Kidney (tissue), 14 donors: ENCODE measurements around the gene CD72. TPM values are rescaled to one million over a fixed set of nuclear protein-coding genes. Genes with fewer than 3 reads are reported as not detected.

Experiments
- DNase-seq, 5 donors: peaks; one replicate each; pipeline ENCODE4 v3.0.0-alpha.2; 2013 to 2020
- FAIRE-seq: peaks from 2 replicates; lab custom pipeline; 2012; peaks lifted over from hg19 to GRCh38; lab: Jason Lieb, UNC
- H3K27ac ChIP-seq, 2 donors: one replicate each; pipeline ENCODE4 v1.7.0; 2013; ENCODE audit warnings: low read depth in 2 of 2, low read length in 2 of 2, inconsistent platforms in 1 of 2
- H3K27me3 ChIP-seq: one replicate; pipeline ENCODE4 v1.7.1; 2013; ENCODE audit warnings: low read length, inconsistent platforms; ENCODE audit not compliant: control insufficient read depth, insufficient read depth
- H3K36me3 ChIP-seq, 3 donors: one replicate each; pipeline versions ENCODE4 v1.7.0 to v1.7.1; 2013; ENCODE audit warnings: low read length in 3 of 3, control low read depth in 1 of 3, inconsistent platforms in 1 of 3; ENCODE audit not compliant: insufficient read depth in 3 of 3, control insufficient read depth in 2 of 3
- H3K4me1 ChIP-seq, 3 donors: one replicate each; pipeline versions ENCODE4 v1.7.0 to v1.7.1; 2013; ENCODE audit warnings: low read length in 3 of 3, inconsistent platforms in 1 of 3, low read depth in 1 of 3; ENCODE audit not compliant: control insufficient read depth in 2 of 3, insufficient read depth in 2 of 3
- H3K4me3 ChIP-seq, 3 donors: one replicate each; pipeline versions ENCODE4 v1.7.0 to v1.8.1; 2013; ENCODE audit warnings: low read length in 3 of 3, control low read depth in 1 of 3, inconsistent platforms in 1 of 3
- H3K9ac ChIP-seq, 3 donors: one replicate each; pipeline versions ENCODE4 v1.7.0 to v1.7.1; 2013; ENCODE audit warnings: low read length in 3 of 3, control low read depth in 1 of 3, inconsistent platforms in 1 of 3
- H3K9me3 ChIP-seq, 3 donors: one replicate each; pipeline versions ENCODE4 v1.7.0 to v1.7.1; 2013; ENCODE audit warnings: low read length in 3 of 3, control low read depth in 1 of 3, inconsistent platforms in 1 of 3; ENCODE audit not compliant: control insufficient read depth in 2 of 3, insufficient read depth in 1 of 3
- CTCF ChIP-seq: IDR thresholded peaks from 3 replicates; pipeline ENCODE4 v1.5.1; 2012; ENCODE audit warnings: mild to moderate bottlenecking, moderate library complexity, borderline replicate concordance; ENCODE audit not compliant: insufficient read depth; ENCODE audit errors: extremely low read depth
- intact Hi-C: fragments of 100-400 bp; cut with DNase I; formaldehyde crosslinking; loops from one replicate; pipeline ENCODE4 v1.11.1; 2022
- polyA plus RNA-seq: library from polyadenylated mRNA; stranded (reverse); fragments of 350-450 nt; fragmentation: Illumina TruSeq; extraction: RNeasy Lipid Tissue Mini Kit (QIAGEN cat#74804); gene quantifications from one replicate; pipeline ENCODE4 v1.2.3, GENCODE V29; 2014; ENCODE audit warnings: low read depth, low replicate concordance; ENCODE audit not compliant: insufficient read depth
- total RNA-seq: library from RNA; stranded (reverse); fragmentation: NEBNext Ultra II Directional; extraction: Animal tissue kit (Norgen Biotek cat#: 25700); gene quantifications from one replicate; pipeline ENCODE4 v1.2.1, GENCODE V29; 2021
- donor health status: control.
- donor health status: control.
- donor health status: control.
- donor health status: control.
- donor health status: control.
- donor health status: DM: yes; HTN: yes; CAD: no.
- donor health status: Normal renal cell carcinoma (clear cell type).

The CD72 gene
- total and polyA plus RNA-seq, 2 donors from 2014 or later = 2.3 to 7.1 TPM

DNA sequence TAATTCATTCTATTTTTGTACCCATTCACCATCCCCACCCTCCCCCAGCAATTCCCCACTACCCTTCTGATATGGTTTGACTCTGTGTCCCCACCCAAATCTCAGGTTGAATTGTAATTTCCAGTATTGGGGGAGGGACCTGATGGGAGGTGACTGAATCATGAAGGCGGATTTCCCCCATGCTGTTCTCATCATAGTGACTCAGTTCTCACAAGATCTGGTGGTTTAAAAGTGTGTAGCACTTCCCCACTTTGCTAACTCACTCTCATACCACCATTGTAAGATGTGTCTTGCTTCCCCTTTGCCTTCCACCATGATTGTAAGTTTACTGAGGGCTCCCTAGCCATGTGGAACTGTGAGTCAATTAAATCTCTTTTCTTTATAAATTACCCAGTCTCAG, 39.1 kb downstream of the CD72 start:
- TF ChIP-seq CTCF = no peak
- Histone ChIP-seq H3K4me1 (no peaks in the 10 kb centered on the region), H3K4me3 (no peak overlapping the region), H3K9me3 (peaks cover 0 to 5% (median 2%) of the 10 kb centered on the region in 3 donors), H3K27ac (no peak overlapping the region), H3K36me3 (no peaks in the 10 kb centered on the region), H3K9ac (no peak overlapping the region), H3K27me3 (no peaks in the 10 kb centered on the region)
- intact Hi-C loops = no loop called here
- DNase-seq = no peak
- no peak for FAIRE-seq

- TF ChIP-seq CTCF = no peak
- DNase-seq = no peak
- Histone ChIP-seq H3K4me1 (no peaks in the 10 kb centered on the region), H3K27ac (no peak overlapping the region), H3K4me3 (no peak overlapping the region), H3K9me3 (peaks cover 0 to 5% (median 2%) of the 10 kb centered on the region in 3 donors), H3K9ac (no peak overlapping the region), H3K27me3 (no peaks in the 10 kb centered on the region), H3K36me3 (no peaks in the 10 kb centered on the region)
- no peak for FAIRE-seq
- intact Hi-C loops = no loop called here
These were observed 40.7 kb downstream of the CD72 start for GRCh38 chr9:35577486-35577885.

- no peak for DNase-seq
- no peaks in the 10 kb centered on the region for H3K27me3 ChIP-seq
- H3K9me3 ChIP-seq = peaks cover 0 to 5% (median 2%) of the 10 kb centered on the region in 3 donors
- intact Hi-C loops = no loop called here
- no peak overlapping the region for H3K4me3 ChIP-seq
- no peaks in the 10 kb centered on the region for H3K36me3 ChIP-seq
- no peaks in the 10 kb centered on the region for H3K4me1 ChIP-seq
- no peak for TF ChIP-seq CTCF
- H3K9ac ChIP-seq = no peak overlapping the region
- no peak for FAIRE-seq
- no peak overlapping the region for H3K27ac ChIP-seq
These were observed 42.7 kb downstream of the CD72 start for GRCh38 chr9:35575478-35575877.

DNA sequence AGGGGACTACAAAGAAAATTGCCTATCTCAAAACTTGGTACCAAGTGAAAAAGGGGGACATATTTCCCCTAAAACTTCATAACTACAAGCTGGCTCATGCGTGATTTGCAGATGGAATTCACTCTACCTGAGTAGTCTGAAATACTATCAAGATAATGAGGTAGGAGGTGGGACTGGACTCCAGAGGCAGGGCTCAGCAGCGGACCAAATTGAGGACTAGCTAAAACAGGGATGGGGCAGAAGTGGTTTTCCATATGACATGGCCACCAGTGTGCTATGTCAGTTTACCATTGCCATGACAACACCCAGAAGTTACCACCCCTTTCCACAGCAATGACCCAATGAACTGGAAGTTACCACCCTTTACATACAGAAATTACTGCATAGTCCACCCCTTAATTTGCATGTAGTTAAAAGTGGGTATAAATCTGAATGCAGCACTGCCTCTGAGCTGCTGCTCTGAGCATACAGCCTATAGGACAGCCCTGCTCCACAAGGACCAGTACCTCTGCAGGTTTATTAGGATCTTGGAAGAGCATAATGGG, 43.6 kb downstream of the CD72 start:
- no peak for TF ChIP-seq CTCF
- Histone ChIP-seq H3K36me3 (no peaks in the 10 kb centered on the region), H3K9me3 (peaks cover 0 to 1% (median 0%) of the 10 kb centered on the region in 3 donors), H3K4me1 (no peaks in the 10 kb centered on the region), H3K27ac (no peak overlapping the region), H3K4me3 (no peak overlapping the region), H3K9ac (no peak overlapping the region), H3K27me3 (no peaks in the 10 kb centered on the region)
- no peak for DNase-seq
- intact Hi-C loops = no loop called here
- no peak for FAIRE-seq
